ENCODE measurements around the gene LRRN2.
A peak's percentile ranks its signal among the peaks of the same experiment; 100 is the strongest.

The LRRN2 gene

DNA sequence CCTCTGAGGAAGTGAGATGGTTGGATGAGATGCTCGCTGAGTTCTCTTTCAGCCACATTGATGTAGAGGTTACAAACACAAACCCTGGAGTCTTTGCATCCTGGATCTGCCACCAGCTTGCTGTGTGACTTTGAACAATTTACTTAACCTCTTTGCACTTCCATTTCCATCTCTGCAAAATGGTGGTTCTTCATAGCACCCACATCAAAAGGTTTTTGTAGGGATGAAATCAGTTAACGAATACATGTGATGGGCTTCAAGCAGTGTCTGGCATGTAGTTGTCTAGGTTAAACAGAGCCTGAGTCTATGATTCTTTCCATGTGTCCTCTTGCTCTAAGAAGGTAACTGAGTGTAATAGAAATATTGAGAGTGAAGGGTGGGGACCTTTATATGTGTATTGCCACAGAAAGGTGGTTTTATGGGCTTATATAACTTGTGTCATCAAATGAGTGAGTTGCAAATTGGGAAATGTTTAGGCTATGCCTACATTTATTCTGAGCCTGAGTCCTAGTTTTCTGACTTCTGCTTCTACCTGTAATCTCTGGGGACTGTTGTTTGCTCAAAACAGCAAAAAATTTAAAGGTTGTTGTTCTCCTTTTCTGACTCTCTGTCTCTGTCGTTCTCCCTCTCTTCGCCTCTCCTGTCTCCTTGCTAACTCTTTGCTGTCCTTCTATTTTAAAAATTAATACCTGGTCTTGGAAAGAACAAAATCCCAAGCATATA is 27.3 kb upstream of the LRRN2 start:
- DNase-seq (ENCODE audit: low spot score) = no peak

DNA sequence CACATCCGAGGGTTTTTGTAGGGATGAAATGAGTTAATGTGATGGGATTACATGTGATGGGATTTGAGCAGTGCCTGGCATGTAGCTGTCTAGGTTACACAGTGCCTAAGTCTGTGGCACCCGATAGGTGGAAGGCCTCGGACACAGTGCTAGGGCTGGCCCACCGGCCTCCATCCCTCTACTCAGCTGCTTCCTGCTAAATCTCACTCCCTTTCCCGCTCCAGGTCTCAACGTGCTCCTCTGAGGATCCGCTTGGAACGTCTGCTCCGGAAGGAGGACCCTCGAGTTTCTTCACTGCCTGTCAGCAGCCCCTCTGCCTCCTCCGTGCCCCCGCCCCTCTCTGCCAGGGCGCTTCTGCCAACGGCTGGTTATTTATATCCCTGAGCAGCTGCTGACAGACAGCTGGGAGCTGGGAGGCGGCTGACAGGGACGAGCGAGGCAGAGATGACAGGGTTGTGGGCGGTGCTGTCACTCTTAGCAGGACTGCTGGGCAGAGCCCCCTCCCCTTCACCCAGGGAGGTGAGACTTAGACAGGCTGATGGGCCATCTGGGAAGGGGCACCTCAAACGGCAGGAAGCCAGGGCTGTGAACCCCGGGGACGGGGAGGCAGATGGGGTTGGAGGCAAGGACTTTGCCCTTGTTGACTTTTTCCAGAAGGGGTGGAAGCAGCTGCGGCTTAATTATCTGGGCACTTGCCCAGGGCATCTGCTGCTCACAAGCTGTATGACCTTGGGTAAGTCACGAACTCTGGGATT is 26.6 kb upstream of the LRRN2 start:
- DNase-seq (ENCODE audit: low spot score) = peak; percentile 38

DNA sequence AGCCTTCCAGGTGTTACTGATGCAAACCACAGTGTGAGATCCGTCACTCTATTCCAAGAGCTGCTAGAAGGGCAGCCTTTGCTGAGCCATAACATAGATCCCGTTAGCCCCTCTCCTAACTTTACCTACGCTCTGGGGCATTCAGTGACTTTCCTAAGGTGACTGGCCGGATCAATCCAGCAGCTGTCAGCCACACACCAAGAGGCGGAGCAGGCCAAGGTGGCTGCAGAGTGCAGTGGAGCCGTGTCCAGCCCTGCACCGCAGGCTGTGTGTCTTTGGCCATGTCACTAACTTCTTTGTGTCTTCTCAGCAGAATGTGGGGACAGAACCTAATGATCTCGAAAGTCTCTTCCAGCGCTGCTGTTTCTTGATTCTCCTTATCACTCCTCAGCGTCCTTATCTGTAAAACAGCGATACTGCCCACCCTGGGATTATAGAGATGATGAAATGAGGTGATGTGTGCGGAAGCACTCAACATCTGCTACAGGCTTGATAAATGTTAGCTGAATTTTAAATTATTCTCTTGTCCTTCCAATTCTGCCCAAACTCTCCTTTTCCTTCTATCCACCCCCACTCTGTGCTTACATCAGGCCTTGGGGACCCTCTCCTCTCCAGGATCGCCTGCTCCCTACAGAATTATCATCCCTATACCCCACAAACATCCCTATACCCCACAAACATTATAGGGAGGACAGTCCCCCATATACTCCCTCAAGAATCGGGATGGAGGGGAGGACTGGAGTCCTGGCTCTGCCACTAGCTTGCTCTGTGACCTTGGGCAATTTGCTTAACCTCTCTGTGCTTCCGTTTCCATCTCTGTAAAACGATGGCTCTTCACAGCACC is 25.8 kb upstream of the LRRN2 start:
- DNase-seq (ENCODE audit: low spot score) = no peak

DNA sequence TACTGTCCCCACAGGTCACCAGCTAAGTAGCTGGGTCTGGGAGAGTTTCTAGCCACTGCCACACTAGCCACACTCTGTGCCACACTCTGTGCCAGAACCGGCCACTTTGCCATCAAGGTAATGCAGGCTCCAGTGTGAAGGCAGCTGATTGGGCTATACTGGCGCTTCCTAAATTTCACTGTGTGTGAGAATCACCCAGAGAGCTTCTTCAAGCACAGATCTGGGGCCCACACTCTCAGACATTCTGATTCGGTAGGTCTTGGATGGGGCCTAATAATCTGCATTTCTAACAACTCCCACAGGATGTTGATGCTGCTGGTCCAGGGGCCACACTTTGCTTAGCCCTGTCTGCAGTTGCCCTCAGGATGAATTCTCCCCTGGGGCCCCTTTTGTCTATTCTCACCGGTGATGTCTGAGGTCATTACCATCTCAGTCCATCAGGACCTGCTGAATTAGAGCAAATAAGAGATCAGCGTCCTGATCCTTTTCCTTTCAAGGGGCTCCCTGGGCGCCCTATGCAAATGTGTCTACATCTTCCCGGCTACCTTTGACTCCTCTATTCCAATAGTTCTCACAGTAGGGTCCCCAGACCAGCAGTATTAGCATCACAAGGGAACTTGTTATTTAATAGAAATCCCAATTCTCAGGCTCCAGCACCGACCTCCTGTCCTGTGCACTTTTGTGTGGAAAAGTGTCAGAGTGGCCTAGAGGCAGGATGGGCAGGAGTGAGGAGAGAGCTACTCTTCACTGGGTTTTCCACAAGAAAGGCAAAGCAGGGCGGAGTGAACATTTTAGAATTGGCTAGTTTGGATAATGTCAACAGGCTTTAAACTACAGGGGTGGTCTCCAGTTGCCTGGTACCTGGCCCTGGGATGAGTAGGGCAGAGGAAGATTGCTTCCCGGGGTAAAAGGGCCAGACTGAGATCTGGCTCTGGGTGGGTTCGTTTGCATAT is 24.7 kb upstream of the LRRN2 start:
- no peak for DNase-seq (ENCODE audit: low spot score)

DNA sequence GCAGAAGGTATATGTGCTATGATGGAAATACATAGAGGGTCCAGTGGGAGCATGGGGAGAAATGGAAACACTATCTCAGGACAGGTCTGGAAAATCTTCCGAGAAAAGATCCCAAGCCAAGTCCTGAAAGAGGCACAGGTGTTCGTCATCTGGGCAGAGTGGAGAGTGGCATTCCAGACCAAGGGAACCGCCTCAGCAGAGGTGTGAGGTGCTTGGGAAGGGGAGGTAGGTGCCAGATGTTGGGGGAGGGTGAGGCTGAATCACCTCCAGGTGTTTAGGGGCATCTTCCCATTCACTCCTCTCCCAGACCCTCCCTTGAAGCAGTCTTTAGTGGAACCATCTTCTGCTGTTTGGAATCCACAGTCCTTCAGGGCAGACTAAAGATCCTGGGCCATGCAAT is 23.5 kb upstream of the LRRN2 start:
- DNase-seq (ENCODE audit: low spot score) = no peak

DNA sequence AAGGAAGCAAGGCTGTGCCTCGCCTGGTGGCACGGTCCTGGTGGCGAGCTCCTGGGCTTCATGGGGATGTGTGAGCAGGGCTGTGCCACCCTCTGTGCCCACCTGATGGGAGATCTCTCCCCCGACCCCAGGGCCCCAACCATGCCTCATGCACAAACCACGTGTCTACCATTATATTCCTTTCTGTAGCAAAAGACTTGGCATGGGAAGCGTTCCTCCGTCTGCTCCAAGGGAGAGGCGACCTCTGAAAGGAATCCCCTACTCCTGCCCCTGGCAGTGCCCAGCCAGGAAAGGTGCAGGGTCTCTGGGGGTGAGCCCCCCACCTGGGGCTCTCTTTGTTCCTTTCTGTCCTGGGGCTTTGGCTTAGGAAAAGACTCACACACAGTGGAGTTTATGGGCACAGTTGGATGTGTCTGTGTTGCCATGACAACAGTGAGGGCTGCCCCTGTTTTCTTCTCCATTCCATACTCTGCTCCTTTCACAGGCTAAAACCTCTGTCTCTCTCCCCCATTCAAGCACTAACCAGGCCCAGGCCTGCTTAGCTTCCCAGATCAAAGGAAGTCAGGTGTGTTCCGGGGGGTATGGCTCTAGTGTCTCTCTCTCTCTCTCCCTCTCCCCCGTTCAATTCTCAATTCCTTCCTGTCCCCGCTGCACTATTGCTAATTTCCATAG is 21.4 kb upstream of the LRRN2 start:
- DNase-seq (ENCODE audit: low spot score) = peak; percentile 50

DNA sequence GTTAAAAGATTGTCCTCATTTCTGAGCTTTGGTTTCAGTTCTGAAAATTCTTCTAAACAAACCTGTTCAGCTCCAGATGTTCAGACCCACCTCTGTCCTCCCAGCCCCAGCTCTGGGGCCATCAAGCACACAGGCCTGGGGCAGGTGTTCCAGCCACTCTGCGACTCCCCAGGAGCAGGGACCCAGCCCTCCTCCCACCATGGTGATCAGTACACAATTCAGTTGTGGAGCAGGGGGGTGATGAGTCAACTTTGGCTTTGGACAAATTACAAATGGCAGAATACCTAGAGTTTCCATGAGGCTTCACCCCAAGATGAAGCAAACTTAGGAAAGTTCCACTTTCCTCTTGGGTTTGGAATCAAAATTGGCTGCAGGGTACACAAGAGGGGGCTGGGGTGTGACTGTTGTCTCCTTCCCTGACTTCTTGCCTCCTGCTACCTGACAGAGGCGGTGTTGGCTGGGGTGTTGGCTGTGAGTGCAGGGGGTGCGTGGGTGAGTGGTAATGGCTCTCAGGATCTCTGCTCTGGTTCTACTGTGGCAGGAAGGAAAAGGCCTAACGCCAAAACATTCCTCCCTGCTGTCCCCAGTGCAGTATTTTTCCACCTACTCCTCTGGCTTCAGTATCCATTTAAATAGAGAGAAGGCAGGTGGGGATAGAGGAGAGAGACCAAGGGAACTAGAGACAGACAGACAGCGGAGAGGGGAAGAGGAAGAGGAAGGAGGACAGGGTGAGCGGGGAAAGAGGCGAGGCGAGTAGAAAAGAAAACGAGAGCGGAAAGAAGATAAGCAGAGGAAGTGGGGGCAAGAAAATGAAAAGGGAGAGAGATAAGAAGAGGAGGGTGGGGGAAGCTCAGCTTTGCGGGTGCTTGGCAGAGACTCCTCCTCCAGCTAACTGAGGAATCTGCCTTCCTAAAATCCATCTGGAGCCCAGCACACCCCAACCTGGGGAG is 20.6 kb upstream of the LRRN2 start:
- peak; percentile 15 for DNase-seq (ENCODE audit: low spot score)

DNA sequence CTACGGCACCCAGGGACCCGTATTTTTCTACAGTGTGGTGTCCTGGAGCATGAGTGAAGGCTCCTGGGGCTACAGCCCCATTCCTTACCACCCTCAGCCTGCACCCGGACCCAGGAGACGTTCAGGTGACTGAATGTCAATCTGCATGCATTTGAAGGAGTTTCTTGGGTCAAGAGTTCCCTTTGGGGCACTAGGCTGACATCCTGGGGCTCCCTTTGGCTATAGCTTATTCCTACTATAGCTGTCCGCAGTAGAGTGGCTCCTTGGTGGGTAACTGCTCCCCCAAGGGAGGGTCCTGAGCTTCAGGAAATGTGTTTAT is 19.9 kb upstream of the LRRN2 start:
- DNase-seq (ENCODE audit: low spot score) = no peak

DNA sequence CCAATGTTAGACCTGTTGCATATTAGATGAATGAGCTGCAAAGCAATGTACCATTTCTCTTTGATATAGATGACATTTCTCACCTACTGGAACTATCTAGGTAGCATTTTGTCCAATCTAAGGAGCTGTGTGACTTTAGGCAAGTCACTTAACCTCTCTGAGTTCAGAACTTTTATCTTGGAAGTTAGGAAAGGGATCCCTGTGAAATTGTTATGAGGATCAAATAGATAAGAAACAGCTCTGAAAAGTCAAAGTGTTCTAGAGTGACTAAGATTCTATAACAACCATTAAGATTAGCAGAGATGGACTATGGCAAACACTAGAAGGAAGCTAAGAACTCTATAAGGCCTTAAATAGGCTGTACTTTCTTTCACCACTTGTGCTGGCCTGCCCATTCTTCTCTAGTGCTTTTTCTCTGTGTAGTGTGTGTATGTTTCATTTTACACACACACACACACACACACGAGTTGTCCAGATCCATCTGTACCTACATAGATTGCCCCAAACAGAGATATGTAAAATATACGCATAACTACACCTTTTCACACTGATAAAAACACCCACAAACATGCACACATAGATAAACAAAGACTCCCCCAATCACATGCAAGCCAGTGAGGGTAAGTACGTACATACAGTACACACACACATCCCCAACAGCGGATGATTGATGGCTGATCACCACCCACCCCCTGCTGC is 19.4 kb upstream of the LRRN2 start:
- DNase-seq (ENCODE audit: low spot score) = no peak

DNA sequence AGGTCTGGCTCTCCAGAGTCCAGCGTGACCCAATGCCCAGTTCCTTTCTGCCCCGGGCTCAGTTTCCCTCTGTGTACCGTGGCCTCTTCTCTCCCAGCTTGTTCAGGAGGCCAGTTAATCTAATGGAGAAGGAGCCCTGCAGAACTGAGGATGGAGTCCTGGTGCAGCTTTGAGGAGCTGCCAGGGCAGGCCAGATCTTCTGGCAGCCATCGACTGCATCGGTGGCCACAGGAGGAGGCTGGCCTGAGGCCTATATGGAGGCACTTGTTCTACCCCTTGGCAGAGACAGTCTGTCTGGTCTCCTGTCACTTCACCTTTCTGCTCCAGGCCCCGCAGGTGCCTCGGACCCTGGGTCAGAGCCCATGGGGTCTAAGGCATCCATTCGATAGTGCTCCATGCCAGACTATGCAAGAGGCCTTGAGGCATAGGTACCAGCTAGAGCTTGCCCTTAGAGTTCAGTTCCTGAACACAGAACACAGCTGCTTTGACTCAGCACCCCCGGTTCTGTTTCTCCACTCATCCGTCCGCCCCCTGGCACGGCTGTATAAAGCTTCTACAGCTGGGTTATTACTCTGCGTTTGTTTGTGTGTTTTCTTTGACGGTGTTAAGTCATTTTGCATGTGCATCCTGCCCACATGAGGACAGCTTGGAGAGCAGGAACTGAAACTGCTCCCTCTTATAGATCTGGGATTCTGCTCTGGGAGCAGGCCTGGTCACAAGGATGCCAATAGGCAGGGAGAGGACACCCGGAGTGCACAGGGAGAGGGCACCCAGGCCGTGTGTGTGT is 18.5 kb upstream of the LRRN2 start:
- DNase-seq (ENCODE audit: low spot score) = no peak

DNA sequence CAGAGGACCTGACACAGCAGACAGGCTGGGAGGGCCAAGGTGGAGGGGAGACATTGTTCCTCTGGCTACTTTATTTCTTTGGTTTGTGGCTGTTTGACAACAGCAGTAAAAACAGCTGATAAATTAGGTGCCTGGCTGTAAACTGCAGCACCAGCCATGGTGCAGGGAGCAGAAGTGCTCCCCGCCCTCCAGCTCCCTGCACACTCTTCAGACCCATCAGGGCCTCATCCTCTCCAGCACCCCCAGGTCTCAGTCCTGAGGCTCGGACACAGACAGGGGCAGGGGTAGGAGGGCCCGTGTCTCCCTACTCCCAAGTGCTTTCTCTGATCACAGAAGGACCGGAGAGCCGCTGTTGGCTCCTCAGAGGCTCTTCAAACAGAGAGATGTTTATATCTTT is 17.7 kb upstream of the LRRN2 start:
- no peak for DNase-seq (ENCODE audit: low spot score)

DNA sequence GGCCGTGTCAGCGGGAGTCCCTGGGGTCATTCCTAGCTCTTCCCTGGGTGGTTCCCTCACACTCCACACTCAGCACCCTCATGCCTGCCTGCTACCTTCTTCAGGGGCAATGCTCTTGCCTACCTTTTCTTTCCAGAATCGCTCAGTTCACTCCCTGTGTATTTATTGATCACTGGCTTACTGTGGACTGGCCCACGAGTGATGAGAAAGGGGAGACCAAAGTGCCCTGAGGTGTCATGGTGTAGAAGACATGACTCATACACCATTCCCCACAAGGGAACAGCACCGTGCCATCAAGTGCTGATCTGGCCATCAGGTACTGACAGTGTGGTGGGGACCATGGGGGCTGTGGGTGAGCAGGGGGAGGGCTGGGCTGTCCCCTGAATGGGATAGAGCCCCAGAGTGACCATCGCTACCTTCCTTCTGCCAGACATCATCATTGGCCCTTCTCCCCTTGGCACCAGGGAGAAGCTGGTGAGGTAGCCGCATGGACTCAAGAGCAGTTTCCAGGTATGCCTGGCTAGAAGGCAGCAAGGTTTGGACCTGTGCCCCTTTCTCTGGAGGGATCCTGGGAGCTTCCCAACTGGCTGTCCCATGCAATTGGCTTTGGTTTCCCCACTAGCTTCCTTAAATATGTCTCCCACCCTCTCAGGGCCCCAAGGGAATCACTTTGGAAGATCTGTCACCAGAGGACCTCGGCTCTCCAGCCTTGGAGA is 17.2 kb upstream of the LRRN2 start:
- no peak for DNase-seq (ENCODE audit: low spot score)

DNA sequence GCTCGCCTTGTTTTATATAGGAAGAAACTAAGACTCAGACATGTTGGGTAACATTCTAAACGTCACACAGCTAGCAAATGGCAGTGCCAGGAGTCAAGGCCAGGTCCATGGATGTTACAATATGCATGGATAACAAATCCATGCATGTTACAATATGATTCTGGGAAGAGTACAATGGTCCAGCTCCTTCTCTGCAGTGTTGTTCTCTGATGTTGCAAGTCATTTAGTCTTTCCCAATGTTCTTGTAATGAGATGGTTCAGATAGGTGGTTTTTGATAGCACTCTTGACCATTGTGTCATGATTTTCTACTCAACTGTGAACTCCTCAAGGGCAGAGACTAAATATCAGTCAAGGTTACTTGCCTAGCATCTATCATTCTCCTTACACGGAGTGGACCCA is 15.7 kb upstream of the LRRN2 start:
- no peak for DNase-seq (ENCODE audit: low spot score)

DNA sequence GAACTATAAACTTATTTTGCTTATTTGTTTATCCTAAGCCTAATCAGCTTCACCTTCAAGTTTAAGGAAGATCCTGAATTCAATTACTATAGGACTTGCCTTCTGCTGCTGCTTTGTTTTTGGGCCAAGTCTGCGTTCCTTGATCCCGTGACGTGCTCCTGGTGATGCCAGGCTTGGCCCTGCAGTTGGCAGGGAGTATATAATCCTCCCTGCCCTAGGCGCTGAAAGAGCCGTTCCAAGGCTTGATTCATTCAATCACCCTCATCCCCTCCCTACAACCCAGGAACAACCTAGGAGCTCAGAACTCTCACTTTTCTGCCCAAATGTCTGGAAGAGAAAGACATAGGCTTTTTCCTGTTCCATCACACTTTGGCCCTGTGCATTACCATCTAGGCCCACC is 12.4 kb upstream of the LRRN2 start:
- no peak for DNase-seq (ENCODE audit: low spot score)

DNA sequence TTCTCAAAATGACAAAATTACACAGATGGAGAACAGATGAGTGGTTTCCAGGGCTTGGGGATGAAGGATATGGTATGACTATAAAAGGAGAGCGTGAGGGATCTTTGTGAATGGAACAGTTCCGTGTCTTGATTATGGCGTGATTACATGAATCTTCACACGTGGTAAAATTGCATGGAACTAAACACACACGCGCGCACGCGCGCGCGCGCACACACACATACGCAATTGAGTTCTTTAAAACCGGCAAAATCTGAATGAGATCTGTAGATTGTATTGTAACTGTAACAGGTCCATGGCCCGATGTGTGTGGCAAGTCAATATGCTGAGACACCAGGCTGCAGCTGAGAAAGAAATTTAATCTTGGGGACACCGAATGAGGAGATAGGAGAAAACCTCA is 11.1 kb upstream of the LRRN2 start:
- no peak for DNase-seq (ENCODE audit: low spot score)

DNA sequence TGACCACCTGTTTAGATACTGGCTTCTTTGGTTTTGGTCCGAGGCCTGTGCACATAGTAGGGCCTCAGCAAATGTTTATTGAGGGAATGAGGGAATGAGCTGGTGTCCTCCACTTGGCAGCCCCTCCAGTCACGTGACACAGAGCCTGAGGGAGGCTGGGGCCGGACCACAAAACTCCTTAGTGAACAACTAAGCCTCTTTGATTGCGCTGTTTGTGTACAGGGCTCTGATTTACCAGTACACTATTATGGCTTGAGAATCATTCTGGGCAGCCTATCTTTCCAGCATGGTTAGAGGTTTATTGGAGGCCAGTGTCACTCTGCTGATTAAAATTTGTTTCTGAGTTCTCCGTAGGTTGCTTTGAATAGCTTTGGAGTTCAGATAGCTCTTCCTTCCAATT is 10.2 kb upstream of the LRRN2 start:
- DNase-seq (ENCODE audit: low spot score) = no peak

DNA sequence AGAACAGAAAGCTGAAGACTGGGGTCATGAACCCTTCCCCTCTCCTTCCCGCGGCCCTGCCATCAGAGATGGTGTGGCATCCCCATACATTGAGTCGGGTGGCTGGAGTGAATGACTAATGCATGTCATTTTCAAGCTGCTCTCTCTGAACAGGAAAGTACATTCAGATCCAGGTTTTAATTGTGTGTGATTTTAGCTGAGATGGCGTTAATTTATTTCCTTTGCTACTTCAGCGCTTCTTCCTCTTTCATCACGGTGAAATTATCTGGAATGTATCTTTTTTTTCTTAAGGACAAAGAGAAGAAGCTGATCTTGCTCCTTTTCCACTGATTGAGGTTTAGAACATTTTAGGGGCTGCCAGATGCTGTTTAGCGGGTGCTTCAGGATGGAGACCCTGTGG is 8.6 kb upstream of the LRRN2 start:
- no peak for DNase-seq (ENCODE audit: low spot score)

DNA sequence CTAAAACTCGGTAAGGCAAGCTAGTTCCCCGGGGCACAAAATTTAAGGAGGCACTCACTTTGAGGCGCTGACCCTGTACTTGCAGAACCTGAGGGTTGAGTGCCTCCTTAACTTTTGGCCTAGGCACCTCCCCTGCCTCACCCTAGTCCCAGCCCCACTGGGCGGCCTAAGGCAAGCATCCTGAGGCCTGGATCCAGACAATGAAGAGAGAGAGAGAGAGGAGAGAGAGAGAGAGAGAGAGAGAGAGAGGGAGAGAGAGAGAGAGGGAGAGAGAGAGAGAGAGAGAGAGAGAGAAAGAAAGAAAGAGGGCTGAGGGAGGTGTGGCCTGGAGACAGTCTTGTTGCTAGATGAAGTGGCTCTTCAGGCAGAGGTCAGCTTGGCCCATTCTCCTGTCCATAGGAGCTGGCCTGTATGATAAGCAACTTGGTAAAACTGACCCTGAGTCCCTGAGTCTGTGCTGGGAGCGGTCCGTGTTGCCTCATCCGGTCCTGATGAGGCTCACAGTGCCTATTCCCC is 7.4 kb upstream of the LRRN2 start:
- no peak for DNase-seq (ENCODE audit: low spot score)

Measured in Ammon's horn (tissue), 1 donor.